Right lung (tissue), 5 donors: ENCODE results near the gene CES2. TPM values are rescaled to one million over a fixed set of nuclear protein-coding genes. Genes with fewer than 3 reads are reported as not detected.

Experiments used
- DNase-seq, 2 donors: peaks; one replicate each; pipeline ENCODE4 v3.0.0-alpha.2; 2013
- polyA plus RNA-seq, 5 donors: library from polyadenylated mRNA; unstranded; fragments of 120-200 nt; gene quantifications; one replicate each; pipeline versions ENCODE4 v1.2.1 to v1.2.3, GENCODE V29; 2013; ENCODE audit warnings: inconsistent platforms in 1 of 5, low replicate concordance in 1 of 5; ENCODE audit not compliant: insufficient read length in 5 of 5, insufficient read depth in 1 of 5

CES2 gene
- polyA plus RNA-seq, 5 donors = 30.8 to 37.9 (median 36.0) TPM

DNA sequence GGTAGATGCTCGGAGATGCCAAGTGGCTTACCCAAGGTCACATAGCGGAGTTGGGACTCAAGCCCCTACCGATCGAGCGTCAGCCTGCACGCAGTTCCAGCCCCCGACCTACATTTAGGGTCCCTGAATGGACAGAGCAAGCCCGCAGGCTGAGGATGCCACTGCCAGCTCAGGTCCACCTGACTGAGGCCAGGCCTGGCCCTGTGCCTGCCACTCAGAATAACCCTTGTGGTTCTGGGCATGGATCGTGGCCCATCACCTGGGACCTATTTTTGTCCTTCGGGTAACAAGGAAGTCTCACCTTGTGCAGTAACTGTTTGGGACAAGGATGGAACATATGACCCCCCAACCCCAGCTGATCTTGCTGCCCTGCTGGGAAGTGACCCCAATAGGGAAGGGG lies 33.7 kb upstream of the CES2 start:
- no peak for DNase-seq

DNA sequence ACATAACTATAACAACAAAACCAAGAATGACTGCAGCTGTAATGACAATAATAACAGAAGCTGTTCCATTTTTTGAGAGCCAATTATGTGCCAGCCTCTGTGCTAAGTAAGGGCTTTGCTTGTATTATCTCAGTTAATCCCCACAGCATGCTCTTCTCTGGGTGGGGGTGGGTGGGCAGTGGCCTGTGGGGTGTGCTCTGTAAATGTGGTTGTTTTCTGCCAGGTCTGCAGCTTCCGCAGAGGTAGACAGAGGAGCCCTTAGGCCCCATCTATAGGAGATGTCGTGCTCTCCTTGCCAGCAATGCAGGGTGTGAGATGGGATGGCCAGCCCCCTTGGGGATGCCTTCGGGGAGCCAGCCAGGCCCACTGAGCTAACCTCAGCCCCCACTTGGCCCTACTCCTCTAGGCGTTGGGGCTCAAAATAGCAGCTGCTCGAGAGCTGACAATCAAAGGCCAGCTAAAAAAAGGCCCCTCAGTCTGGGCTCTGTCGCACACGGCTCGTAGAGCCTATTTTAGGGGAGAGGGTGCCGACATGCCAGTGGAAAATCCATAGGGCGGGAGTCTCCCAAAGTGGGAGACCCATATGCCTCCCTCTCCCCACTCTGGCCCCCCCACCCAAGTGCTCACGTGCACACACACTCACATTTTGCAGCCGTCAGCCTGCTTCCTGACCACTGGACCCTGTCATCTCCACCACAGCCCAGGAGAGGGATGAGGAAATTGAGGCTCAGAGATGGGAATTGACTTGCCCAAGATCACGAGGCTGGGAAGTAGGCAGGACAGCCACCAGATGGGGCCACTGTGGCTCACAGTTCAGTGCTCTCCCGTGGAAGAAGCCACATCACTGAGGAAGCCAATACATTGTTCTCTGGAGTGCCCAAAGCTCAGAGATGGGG lies 32.4 kb upstream of the CES2 start:
- no peak for DNase-seq

DNA sequence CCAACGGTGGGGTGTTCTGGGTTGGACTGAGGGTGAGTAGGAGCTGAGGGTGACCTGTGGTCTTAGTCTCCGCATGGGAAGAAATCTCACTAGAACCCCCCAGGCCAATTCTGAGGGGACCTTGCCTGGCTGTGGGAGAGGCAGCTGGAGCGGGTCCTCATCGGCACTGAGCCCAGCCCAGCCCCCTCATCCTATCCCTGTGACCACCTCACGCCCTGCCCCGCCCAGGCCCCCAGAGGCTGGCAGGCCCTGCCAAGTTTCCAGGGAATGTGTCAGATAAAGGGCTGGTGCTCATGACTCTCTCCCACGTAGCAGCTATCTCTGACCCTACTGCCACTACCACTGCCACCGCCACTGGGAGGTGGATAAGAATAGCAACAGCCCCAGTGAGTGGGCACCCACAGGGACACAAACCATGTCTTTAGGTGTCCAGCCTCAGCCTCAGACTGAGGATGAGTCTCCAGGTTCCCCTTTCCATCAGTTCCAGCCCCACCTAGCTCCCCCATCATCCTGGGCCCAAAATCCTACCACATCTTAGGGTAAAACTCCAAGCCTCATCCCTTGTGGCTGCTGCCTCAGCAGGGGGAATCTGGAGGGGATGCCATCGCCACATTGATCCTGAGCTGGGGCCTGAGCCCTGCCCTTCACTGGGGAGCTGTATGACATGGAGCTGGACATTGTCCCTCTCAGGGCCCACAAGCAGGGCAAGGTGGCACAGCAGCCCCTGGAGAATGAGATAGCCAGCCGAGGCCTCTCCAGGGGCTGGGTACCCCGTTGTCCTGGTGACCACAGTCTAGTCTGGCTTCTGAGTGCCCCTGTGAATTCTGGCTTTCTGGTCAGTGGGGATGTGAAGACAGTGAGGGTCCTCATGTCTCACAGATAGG lies 31.5 kb upstream of the CES2 start:
- no peak for DNase-seq

DNA sequence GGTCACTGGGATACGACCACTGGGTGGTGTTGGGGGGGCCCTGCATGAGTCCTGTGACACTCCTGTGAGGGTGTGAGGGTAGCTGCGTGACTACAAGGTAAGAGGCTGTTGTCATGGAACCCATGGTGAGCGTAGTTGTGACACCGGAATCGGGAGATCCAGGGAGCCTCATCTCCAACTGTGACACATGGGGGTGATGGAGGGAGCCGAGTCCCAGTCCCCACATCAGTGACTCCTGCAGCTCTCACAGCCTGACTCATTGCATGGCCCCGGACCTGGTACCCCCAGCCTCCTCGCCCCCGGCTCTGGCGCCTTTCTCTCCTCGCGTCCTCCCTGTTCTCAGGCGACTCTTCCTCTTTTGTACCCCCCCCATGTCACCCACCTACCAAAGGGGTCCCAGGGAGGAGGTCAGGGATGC lies 30.9 kb upstream of the CES2 start:
- DNase-seq = no peak

DNA sequence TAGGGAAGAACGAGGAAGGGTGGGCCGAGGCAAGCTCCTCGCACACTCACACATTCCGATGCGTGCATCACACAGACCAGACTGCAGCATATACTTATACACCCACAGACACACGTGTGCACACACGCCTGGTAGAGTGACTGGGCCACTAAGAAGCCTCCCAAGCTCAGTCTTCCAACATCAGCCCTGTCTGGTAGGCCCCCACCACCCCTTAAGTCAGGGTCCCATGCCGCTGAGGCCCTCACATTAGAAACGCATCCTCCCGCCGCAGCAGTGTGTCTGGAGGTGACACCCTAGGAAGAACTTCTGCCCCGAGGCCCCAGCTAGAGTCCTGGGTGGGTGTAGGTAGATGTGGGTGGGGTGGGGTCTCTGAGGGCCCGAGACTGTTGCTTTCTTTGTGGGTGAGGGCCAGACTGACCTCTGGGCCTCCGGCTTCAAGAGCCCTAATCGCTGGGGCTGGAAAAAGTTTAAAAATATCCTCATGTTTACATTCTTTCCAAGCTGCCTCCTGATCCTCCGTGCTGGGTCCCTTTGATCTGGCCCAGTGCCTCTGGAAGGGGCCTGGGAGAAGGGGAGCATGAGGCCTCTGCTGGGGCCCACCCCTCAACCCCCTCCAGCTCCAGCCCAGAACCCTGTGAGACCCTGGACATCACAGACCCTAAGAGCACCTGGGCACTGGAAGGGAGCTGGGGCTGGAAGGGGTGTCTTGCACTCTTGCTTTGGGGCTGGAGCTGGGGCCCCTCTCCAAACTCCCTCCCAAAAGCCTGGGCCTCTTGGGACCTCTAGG lies 30.3 kb upstream of the CES2 start:
- peak in 1 of 2 donors; percentile 70 for DNase-seq

DNA sequence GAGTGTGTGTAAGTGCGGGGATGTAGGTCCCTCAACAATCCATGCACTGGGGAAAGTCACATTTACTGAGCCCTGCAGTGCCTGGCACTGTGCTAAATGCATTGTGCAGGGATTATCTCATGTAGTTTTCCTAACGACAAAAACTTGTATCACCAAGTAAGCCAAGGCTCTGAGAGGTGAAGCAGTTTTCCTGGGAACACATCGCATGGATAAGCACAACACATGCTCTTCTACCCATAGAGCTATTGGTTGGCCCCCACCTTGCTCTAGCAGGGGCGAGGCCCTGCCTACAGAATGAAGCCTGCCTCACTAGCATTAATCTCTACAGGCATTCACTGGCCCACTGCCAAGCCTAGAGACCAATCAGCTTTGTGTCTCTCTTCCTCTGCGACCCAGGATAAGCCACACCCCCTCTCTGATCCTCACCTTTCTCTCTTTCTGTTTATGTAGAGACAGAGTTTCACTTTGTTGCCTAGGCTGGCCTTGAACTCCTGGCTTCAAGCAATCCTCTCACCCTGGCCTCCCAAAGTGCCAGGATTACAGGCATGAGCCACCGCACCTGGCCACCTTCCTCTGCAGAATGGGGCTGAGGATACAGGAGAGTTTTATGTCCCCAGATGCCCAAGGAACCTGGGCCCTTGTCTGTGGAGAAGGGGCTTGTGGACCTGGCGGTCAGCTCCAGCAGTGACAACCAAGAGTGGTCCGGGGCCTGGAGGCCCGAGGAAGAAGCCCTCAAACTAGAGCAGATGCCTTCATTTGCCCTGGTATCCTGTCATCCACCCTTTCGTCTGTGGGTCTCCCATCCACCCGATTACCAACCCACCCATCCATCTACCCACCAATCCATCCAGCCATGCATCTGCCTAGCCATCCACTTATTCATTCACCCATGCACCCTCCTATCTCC lies 29.4 kb upstream of the CES2 start:
- no peak for DNase-seq

DNA sequence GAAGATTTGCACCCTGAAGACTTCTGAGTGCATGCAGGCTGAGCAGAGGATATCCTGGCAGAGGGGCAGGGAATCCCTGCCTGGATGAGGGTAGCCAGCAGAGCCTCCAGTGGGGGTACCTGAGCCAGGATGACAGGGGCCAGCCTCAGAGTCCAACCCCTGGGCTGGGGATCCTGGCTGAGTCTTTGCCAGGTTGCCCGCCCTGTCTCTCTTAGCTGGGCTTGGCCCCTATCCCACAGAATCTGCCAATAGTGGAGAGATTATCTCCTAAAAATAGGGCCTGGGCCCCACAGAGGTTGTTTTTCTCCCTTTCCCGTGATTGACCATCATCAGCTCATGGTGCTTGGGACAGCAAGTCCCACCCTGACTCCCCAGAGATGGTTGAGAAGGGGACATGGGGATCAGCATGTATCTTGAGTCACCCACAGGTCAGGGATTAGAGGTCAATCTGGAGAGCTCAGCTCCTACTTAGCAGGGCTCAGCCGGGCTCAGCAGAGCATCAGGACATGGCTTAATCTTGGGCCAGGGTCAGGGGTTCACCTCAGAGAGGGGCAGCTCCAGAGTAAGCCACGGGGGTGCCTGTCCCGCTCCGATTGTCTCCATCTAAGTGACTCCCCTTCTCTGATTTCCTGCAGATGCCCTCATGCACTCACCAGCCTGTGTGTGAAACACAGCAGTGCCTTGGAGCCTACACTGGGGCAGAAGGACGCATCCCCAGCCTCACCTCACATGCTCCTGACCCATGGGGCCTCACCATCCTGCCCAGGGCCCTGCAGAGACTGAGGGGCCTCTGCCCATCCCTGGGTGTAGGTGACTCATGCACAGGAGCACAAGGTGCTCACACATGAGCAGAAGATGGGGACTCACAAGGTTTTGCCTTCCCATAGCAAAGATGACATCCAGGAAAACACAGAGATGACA lies 28.1 kb upstream of the CES2 start:
- no peak for DNase-seq

DNA sequence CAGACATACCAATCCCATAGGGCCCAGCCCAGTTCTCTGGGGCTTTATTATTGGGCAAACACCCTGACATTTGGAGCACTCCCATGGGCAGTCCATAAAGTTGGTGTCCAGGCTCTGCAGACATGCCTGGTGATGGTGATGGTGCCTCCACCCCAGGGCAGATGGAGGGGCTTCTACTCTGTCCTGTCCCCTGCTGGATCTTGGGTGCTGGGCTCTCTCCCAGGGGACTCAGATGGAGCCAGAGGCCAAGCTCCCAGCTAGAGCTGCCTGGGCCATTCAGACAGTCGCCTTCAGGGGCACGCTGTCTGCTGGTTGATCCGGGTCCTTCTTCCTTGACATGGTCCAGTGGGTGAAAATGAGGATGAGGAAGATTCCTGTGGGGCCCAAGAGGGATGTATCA lies 27.2 kb upstream of the CES2 start:
- no peak for DNase-seq

DNA sequence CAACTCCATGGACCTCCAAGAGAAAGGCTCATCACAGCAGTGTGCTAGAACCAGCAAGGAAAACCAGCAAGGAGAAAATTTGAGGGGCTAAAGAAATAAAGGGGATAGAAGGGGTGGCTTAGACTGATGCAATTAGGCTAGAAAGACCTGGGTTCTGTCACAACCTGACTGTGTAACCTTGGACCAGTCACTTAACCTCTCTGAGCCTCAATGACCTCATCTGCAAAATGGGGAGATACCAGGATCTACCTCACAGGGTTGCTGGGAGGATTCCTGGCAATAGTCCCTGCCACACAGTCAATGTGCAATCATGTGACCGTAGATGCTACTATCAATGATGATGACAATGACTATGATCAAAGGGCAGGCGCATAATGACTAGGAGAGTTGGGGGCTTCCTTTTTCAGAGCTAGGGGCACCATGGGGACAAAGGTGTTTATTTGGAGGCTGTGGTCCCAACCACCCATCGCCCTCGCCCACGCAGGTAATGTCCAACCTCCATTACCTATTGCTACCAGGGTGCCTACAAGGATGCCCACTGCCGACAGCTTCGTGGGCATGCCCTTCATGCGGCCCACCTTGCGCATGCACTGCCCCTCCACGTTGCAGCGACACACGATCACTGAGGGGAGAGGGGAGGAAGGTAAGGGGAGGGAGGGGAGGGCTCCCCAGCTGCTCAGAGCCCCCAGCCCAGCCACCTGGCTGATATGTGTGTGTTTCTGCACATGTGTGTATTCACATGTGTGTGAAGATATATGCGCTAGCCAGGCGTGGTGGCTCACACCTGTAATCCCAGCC lies 26.4 kb upstream of the CES2 start:
- no peak for DNase-seq

DNA sequence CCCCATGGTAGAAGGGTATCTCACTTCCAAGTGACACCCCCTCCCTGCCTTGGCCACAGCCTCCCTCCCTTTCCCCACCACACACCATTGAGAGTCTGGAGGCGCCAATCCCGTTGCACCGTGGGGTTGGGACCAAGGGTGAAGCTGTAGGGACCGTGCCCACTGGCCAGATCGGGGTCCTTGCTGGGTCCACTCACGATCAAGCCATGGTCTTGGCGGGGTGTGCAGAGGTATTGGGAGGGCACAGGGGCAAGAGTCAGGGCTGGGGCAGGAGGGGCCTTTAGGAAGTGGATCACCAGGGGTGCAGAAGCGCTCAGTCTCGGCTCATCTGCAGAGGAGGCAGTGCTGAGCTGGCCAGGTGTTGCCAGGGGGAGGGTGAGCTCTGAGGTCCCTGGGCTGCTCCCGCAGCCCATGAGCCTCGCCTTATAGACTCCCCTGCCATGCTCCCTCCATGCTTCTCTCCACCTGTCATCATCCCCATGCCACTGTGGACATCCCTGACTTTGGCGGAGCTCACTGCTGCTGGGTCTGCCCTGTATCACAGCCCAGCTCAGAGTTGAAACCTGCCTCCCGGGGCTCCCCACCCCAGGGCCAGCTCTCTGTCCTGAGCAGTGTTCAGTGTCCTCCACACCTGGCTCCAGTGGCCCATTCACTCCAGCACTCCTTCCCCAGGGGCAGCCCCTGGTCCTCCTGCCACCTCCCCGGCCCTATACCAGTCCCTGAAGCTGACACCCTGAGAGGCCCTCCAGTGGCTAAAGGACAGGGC lies 25.0 kb upstream of the CES2 start:
- DNase-seq = no peak

DNA sequence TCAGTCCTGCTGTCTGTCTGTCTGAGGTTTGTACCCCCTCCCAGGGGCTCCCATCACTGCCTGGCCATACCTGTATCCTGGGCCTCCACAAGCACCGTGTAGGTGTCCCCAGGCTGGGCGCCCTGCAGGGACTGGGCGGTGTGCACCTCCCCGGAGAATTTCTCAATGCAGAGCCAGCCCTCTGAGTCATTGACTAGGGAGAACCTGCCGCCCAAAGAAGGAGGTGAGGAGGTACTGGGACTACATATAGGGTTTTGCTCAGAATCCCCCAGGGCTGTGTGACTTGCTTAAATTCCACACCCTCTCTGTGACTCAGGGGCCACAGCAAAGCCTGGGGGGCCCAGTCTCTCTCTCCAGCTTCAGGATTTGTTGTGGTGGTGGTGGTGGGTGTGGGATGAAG lies 24.2 kb upstream of the CES2 start:
- DNase-seq = no peak

DNA sequence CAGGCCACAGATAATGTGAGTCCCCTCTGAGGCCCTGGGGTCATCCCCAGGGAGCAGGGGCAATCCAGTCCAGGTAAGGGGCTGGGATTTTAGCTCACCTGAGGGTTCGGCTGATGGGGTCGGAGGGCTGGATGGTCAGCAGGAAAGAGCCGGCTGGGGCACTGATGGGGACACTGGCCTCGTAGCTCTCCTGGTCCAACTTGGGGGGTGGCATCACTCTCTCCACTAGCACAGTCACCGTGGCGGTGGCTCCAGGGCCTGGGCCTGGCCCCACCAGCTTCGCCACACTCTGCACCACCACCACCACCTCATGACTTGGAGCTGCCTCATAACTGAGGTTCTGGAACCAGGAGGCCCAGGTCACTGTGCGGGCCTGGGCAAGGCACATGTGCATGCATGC lies 23.5 kb upstream of the CES2 start:
- DNase-seq = no peak

DNA sequence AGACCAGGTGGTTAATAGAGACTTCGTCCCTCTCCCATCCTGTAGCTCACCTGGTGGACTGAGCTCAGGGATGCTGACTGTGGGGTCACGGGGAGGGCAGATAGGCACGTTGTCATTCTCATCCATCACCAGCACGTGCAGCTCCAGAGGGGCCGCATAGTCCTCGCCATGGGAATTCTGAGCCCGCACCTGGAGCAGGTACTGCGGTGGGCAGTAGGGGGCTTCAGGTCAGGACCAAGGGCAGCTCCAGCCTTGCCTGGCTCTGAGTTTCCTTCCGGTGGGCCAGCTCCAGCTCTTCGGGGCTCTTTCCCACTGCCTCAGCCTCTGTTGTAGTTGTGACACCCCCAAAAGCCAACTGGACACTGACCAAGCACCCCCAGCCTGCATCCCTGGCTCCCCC lies 22.2 kb upstream of the CES2 start:
- no peak for DNase-seq

DNA sequence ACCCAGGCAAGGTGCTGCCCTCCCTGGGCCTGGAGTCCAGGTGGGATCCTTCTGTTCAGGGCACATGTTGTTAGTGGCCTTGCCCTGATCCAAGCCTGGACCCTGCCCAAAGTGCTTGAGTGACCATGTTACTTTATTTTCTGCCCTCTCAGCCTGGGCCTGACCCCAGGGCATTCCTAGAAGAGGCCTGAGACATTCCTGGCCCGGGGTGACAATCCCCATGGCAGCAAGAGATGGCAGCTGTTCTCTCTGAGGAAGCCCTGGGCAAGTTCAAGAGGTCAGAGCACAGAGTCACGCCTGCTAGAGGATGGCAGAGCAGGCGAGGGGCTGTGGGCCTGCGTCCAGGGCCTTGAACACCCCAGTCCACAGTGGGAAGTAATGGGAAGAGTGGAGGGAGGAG lies 21.6 kb upstream of the CES2 start:
- DNase-seq = no peak

DNA sequence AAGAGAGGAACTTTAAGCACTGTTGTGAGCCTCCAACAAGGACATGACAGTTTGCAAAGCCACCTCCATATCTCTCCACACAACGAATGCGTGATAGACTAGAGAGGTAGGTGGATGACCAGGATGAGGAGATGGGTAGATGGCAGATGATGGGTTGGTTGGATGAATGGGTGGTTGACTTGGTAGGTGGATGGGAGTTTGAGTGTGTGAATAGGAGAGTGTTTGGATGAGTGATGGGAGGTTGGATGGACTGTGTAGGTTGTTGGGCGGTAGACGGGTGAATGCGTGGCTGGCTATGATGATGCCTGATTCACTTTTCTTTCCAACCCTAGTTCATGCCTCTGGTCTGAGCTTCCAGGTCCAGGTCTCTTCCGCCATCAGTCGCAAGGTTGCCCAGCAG lies 20.8 kb upstream of the CES2 start:
- no peak for DNase-seq

DNA sequence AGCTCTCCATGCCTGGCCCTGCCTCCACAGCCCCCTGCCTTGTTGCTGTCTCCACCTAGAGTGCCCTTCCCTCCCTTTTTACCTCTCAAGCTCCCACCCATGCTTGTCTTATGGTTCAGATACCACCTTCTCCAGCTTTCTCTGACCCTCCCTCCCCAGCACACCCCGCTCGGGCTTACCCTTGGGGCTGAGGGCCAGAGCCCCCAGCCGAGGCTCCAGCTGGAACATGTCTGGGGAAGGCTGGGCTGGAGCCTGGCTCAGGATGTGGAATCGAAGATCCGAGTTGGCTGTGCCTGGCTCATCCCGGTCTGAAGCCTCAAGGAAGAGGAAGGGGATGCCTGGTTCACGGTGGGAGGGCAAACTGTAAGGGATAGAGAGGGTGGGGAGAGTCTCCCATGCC lies 20.3 kb upstream of the CES2 start:
- DNase-seq = no peak

DNA sequence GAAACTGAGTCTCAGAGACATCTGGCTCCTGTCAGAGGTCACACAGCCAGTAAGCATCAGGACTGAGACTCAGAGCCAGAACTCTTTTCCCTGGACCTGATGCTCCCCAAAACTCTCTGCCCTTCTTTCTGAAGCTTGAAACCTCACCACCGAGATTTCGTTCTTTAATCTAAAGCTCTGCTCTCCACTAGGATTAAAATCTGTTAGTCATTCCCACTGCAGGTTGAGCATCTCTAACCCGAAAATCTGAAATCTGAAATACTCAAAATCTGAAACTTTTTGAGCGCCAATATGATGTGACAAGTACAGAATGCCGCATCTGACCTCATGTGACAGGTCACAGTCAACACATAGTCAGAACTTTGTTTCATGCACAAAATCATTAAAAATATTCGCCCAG lies 18.8 kb upstream of the CES2 start:
- no peak for DNase-seq

DNA sequence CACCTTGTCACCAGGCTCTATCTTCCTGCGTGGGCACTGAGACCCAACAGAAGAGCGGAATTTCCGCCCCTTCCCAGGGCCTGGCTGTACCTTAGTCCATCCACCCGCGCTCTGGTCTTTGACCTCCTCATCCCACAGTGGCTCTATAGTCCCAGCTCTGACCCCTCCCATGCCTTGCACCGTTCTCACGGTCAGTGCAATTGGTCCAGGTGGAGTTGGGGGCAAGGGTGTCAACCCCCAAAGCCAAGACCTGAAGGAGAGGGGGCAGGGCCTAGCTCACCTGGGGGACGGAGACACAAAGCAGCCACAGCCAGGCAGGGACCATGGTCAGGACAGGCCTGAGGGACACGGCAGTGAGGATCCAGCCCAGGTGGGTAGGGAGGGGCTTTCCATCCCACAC lies 17.6 kb upstream of the CES2 start:
- DNase-seq = no peak
